HepG2 (cell line): ENCODE results near the gene CCDC8. TPM values are rescaled to one million over a fixed set of nuclear protein-coding genes. Genes with fewer than 3 reads are reported as not detected.

Experiments used
- ATAC-seq: fragments of 200-7000 bp; cut with Tn5 transposase; 3 replicates; pipeline ENCODE4 v1.9.1; 2020; ENCODE audit warnings: mild to moderate bottlenecking, moderate library complexity
- BruUV-seq: library from RNA; stranded (reverse); fragments of 400-500 nt; replicated peaks from 2 replicates; lab custom pipeline; 2021; lab: Mats Ljungman, UMichigan
- CTCF ChIA-PET: fragments of 300-600 bp; formaldehyde crosslinking; extraction: SDS; loops from one replicate; lab custom pipeline; 2021; ENCODE audit warnings: low total read pairs, inconsistent platforms, low intra/inter-chr PET ratio; lab: Yijun Ruan, JAX
- POLR2A ChIA-PET: fragments of 350-600 bp; sonication (Branson Sonifier 250); formaldehyde crosslinking; loops from one replicate; lab custom pipeline; 2020; ENCODE audit warnings: antibody characterized with exemption, inconsistent platforms; lab: Yijun Ruan, JAX
- DNase-seq: peaks from one replicate; pipeline ENCODE4 v3.0.0-alpha.2; 2015; ENCODE audit warnings: low spot score
- FAIRE-seq: peaks from 3 replicates; lab custom pipeline; 2011; peaks lifted over from hg19 to GRCh38; lab: Jason Lieb, UNC
- H2AFZ ChIP-seq: one replicate; pipeline ENCODE4 v1.6.1; 2011; ENCODE audit warnings: low read length, inconsistent platforms
- H3K27ac ChIP-seq: fragments of 300-600 bp; 3 replicates; pipeline ENCODE4 v1.8.0; 2011; ENCODE audit warnings: mixed run types, mild to moderate bottlenecking, mixed read lengths, low read length, inconsistent platforms; ENCODE audit not compliant: insufficient read depth; ENCODE audit errors: extremely low read length
- H3K27me3 ChIP-seq, 2 experiments: fragments of 200-600 bp in 1 of 2; 2 replicates in 1 of 2; 3 replicates in 1 of 2; pipeline versions ENCODE4 v1.6.0 to v1.8.0; 2011; ENCODE audit warnings: low read length in 2 of 2, mild to moderate bottlenecking in 2 of 2, moderate library complexity in 2 of 2, inconsistent platforms in 1 of 2; ENCODE audit not compliant: insufficient read depth in 2 of 2, control insufficient read depth in 1 of 2
- H3K36me3 ChIP-seq, 2 experiments: fragments of 200-600 bp in 1 of 2; replicated peaks in 1 of 2; 2 replicates in 1 of 2; 3 replicates in 1 of 2; pipeline versions ENCODE4 v1.5.1 to v1.8.0; 2011; ENCODE audit warnings: low read length in 2 of 2, inconsistent platforms in 1 of 2; ENCODE audit not compliant: insufficient read depth in 2 of 2, control insufficient read depth in 1 of 2
- H3K4me1 ChIP-seq: 2 replicates; pipeline ENCODE4 v1.5.1; 2012; ENCODE audit warnings: low read length, inconsistent platforms; ENCODE audit not compliant: insufficient read depth
- H3K4me2 ChIP-seq: 2 replicates; pipeline ENCODE4 v1.6.0; 2011; ENCODE audit warnings: low read depth, low read length, inconsistent platforms
- H3K4me3 ChIP-seq, 3 experiments: fragments of 200-600 bp in 1 of 3; sonication (generic), shearing (Covaris generic) in 1 of 3; replicated peaks in 1 of 3; 2 replicates each; pipeline ENCODE4 v1.5.1; 2011 to 2016; ENCODE audit warnings: low read length in 3 of 3, inconsistent platforms in 2 of 3, low read depth in 2 of 3, mild to moderate bottlenecking in 2 of 3, control low read depth in 1 of 3, mixed read lengths in 1 of 3; ENCODE audit not compliant: insufficient read depth in 1 of 3
- H3K79me2 ChIP-seq: one replicate; pipeline ENCODE4 v1.6.1; 2011; ENCODE audit warnings: low read length, inconsistent platforms; ENCODE audit not compliant: insufficient read depth
- H3K9ac ChIP-seq: 2 replicates; pipeline ENCODE4 v1.6.0; 2011; ENCODE audit warnings: mild to moderate bottlenecking, low read depth, low read length, inconsistent platforms; ENCODE audit not compliant: insufficient read depth
- H3K9me3 ChIP-seq: 2 replicates; pipeline ENCODE4 v1.5.1; 2012; ENCODE audit warnings: mild to moderate bottlenecking, low read length
- H4K20me1 ChIP-seq: 2 replicates; pipeline ENCODE4 v1.6.0; 2011; ENCODE audit warnings: inconsistent platforms, mild to moderate bottlenecking, low read length, moderate library complexity; ENCODE audit not compliant: insufficient read depth
- ARID4A ChIP-seq: sonication (generic); formaldehyde crosslinking; IDR thresholded peaks from 2 replicates; pipeline ENCODE4 v1.5.0; 2020; ENCODE audit warnings: mild to moderate bottlenecking, missing genetic modification reagents, borderline replicate concordance
- CCAR2 ChIP-seq: fragments of 200-400 bp; formaldehyde crosslinking; optimal IDR thresholded peaks from 2 replicates; pipeline ENCODE3; 2018; ENCODE audit warnings: low read depth, mild to moderate bottlenecking, low read length, moderate library complexity
- CREBL2 ChIP-seq: sonication (generic); formaldehyde crosslinking; IDR thresholded peaks from 2 replicates; pipeline ENCODE4 v1.8.1; 2023; ENCODE audit warnings: missing genetic modification reagents, mild to moderate bottlenecking, borderline replicate concordance
- HOMEZ ChIP-seq: IDR thresholded peaks from 2 replicates; pipeline ENCODE4 v1.6.1; 2016; ENCODE audit warnings: low read depth
- NFATC3 ChIP-seq: sonication (generic); formaldehyde crosslinking; IDR thresholded peaks from 2 replicates; pipeline ENCODE4 v1.5.1; 2020; ENCODE audit warnings: mild to moderate bottlenecking, missing genetic modification reagents
- NONO ChIP-seq, 2 experiments: fragments of 450-650 bp in 1 of 2; sonication (generic) in 1 of 2; formaldehyde crosslinking in 1 of 2; IDR thresholded peaks in 1 of 2; conservative IDR thresholded peaks in 1 of 2; 2 replicates each; pipeline versions ENCODE4 v1.6.1 to v1.8.0; 2017 to 2022; ENCODE audit warnings: mild to moderate bottlenecking in 1 of 2, missing genetic modification reagents in 1 of 2, moderate library complexity in 1 of 2
- PLRG1 ChIP-seq: fragments of 450-650 bp; conservative IDR thresholded peaks from 2 replicates; pipeline ENCODE4 v1.6.1; 2016
- PRDM15 ChIP-seq: sonication (generic); formaldehyde crosslinking; IDR thresholded peaks from 2 replicates; pipeline ENCODE4 v1.4.0; 2020; ENCODE audit warnings: missing genetic modification reagents
- SRF ChIP-seq: IDR thresholded peaks from 2 replicates; pipeline ENCODE4 v1.6.1; 2011; ENCODE audit warnings: mild to moderate bottlenecking, low read depth, low read length, moderate library complexity
- TRIM22 ChIP-seq: fragments of 450-650 bp; IDR thresholded peaks from 2 replicates; pipeline ENCODE4 v1.6.1; 2017
- ZNF136 ChIP-seq: sonication (generic); formaldehyde crosslinking; IDR thresholded peaks from 2 replicates; pipeline ENCODE4 v1.8.1; 2022; ENCODE audit warnings: low read depth, mild to moderate bottlenecking, moderate library complexity, missing genetic modification reagents
- ZNF234 ChIP-seq: sonication (generic); formaldehyde crosslinking; conservative IDR thresholded peaks from 2 replicates; pipeline ENCODE4 v1.5.1; 2020; ENCODE audit warnings: mild to moderate bottlenecking, missing genetic modification reagents
- WGBS: methylation state at CpG from one replicate; pipeline ENCODE4 v1.1.6; 2017; ENCODE audit warnings: low lambda C conversion rate; 5-methylcytosine and 5-hydroxymethylcytosine counted together
- in situ Hi-C: cut with HindIII; loops from 2 replicates; pipeline ENCODE4 v1.10.0; 2017; ENCODE audit warnings: low pct_unique_long_range_greater_than_20kb; ENCODE audit not compliant: extremely low pct_ligation_motif_present
- intact Hi-C: fragments of 100-400 bp; cut with micrococcal nuclease; formaldehyde crosslinking; loops from one replicate; pipeline ENCODE4 v1.10.0; 2022; ENCODE audit not compliant: unreplicated experiment
- polyA plus RNA-seq, 8 experiments: library from polyadenylated mRNA; depleted of rRNA in 3 of 8; stranded (reverse) in 7 of 8; unstranded in 1 of 8; fragments of >200 nt; fragmentation: Illumina TruSeq in 4 of 8; extraction: Trizol in 4 of 8; gene quantifications; 2 replicates each; pipeline versions ENCODE4 v1.2.1 to v1.2.3, GENCODE V29; 2011 to 2016; ENCODE audit warnings: low read depth in 4 of 8, missing spikeins in 1 of 8, mixed read lengths in 1 of 8; ENCODE audit not compliant: insufficient read depth in 1 of 8
- total RNA-seq, 5 experiments: library from RNA; depleted of rRNA; stranded (reverse); fragments of >200 nt; fragmentation: Illumina TruSeq; extraction: Trizol; gene quantifications; 2 replicates each; pipeline ENCODE4 v1.2.3, GENCODE V29; 2016; ENCODE audit warnings: low read depth in 1 of 5

The CCDC8 gene
- total and polyA plus RNA-seq, 2 of the 13 experiments (the other 11 are each of a cell fraction or from before 2014, with no cell fraction given) = 0.04 TPM; not detected in 1

GRCh38 chr19:46380690-46381089, 32.7 kb downstream of the CCDC8 start:
- in situ Hi-C loops = no loop called here
- POLR2A ChIA-PET = no interaction called here
- TF ChIP-seq ZNF136 (CRISPR knock-in tag) (no peak), HOMEZ (CRISPR knock-in tag) (no peak), NFATC3 (CRISPR knock-in tag) (no peak), SRF (no peak), PLRG1 (no peak), PRDM15 (CRISPR knock-in tag) (no peak), NONO (IDR thresholded peaks at IDR 0.05) (no peak), NONO (CRISPR knock-in tag; conservative IDR thresholded peaks at IDR 0.05) (no peak), ARID4A (CRISPR knock-in tag) (no peak), CCAR2 (no peak), ZNF234 (CRISPR knock-in tag) (no peak), TRIM22 (no peak), CREBL2 (CRISPR knock-in tag) (no peak)

More at GRCh38 chr19:46380690-46381089, 32.7 kb downstream of the CCDC8 start:
- BruUV-seq = no TSS peak
- H2AFZ ChIP-seq = no peak overlapping the region
- H3K4me1 ChIP-seq = peaks cover 2% of the 10 kb centered on the region
- intact Hi-C loops = no loop called here
- H3K9me3 ChIP-seq = no peaks in the 10 kb centered on the region
- DNase-seq (no peak), ATAC-seq (no peak), FAIRE-seq (no peak)
- no peak overlapping the region for H3K27ac ChIP-seq
- no peak overlapping the region for H3K4me2 ChIP-seq
- WGBS = 95% methylated on average over 2 of the region's 2 CpGs
- H3K9ac ChIP-seq = no peak overlapping the region
- CTCF ChIA-PET = no interaction called here
- H4K20me1 ChIP-seq = no peaks in the 10 kb centered on the region
- no peaks in the 10 kb centered on the region for H3K79me2 ChIP-seq
- H3K27me3 ChIP-seq = no peaks in the 10 kb centered on the region
- no peak overlapping the region for H3K4me3 ChIP-seq
- peaks cover 24 to 84% of the 10 kb centered on the region in 2 experiments for H3K36me3 ChIP-seq
